ENCODE data around the gene BORCS6.
A peak's percentile ranks its signal among the peaks of the same experiment; 100 is the strongest.

The BORCS6 gene

GRCh38 chr17:8154608-8155155 lies 35.3 kb downstream of the BORCS6 start:
- DNase-seq = peak in 1 of 2 donors; percentile 23

DNA sequence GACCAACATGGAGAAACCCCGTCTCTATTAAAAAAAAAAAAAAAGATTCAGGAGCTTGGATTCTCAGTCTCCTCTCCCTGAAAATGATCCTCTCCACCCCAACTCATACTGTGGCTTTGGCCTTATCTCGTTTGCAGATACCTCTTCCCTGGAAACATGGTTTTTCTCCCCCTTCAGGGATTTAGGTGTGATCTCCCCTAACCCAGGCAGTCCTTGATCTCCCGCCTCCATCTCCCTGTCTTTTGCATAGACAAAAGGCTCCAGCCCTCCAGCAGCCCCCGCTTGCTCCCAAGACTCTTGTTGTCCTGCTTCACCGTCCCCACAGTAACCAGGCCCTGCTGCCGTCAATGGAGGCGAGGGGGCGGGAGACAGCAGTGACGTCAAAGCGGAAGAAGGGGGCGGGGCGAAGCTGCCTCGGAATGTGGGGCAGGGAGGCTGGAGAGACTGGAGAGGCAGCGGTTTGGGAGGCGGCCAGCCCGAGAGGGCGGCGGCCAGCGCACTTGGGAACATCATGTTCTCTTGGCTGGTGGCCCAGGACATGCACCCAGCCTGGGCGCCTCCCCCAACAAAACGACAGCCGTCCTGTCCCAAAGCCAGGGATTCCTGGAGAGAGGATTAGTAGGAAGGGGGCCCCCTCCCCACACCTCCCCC lies 35.9 kb downstream of the BORCS6 start:
- peak; percentile 95 to 96 for DNase-seq

GRCh38 chr17:8153525-8153956 lies 36.4 kb downstream of the BORCS6 start:
- DNase-seq = peak; percentile 60 to 72

GRCh38 chr17:8153031-8153451 lies 36.9 kb downstream of the BORCS6 start:
- DNase-seq = no peak

DNA sequence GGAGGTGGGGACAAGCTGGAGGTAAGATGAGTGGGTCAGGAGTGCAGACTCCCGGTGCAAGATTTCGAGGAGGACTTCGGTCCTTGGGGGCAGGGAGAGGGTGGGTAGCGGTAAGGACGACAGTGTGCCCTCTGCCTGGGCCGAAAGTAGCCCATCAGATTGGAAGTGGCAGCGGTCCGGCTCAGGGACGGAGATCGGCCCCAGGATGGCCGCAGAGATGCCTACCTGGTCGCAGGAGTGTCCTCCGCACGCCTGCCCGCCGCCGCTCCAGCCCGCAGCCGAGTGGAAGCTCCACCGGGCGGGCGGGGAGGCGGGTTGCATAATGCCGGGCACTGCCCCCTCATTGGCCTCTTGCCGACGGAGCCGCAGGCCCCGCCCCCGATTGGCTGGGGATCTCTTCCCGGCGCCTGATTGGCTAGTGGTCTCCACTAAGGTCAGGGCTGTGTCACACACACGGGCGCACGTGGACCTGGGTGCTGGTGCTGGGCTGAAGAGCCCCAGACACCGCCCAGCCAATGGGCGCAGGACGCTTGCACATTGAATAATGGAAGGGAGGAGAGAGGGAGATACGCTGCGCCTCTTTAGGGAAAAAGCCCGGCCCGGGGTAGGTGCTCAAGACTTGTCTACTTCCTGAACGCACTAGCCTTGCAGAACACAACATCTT lies 37.7 kb downstream of the BORCS6 start, which contains the start of gene PER1:
PER1 (minus strand) TSS at position 293 of the 664 bp plus-strand sequence. CDS start 1,698 bp downstream, outside the sequence.
- DNase-seq = peak; percentile 94 to 95

DNA sequence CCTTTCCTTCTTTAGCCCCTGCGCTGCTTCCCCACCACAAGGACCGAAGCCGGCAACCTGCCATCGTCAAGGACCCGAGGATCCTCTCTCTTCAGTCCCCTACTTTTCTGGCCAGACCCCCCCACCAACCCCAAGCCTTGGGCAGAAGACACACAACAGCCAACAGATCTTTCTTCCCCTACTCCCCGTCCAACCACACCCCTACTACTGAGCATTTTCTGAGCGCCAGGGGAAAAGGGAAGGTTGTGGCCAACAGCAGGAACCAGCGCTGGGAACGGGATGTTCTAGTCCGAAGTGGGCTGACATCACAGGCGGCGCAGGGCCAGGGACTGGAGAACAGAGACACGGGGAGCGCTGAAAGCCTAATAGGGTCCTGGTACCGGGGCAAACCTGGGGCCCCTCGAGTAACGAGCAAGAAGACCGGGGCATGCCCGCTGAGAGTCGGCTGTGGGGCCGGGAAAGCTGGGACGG lies 38.3 kb downstream of the BORCS6 start:
- DNase-seq = peak; percentile 45 to 59

GRCh38 chr17:8151120-8151640 lies 38.8 kb downstream of the BORCS6 start:
- peak; percentile 94 to 95 for DNase-seq

- no peak for DNase-seq
Observed at GRCh38 chr17:8150194-8151119, 39.5 kb downstream of the BORCS6 start.

DNA sequence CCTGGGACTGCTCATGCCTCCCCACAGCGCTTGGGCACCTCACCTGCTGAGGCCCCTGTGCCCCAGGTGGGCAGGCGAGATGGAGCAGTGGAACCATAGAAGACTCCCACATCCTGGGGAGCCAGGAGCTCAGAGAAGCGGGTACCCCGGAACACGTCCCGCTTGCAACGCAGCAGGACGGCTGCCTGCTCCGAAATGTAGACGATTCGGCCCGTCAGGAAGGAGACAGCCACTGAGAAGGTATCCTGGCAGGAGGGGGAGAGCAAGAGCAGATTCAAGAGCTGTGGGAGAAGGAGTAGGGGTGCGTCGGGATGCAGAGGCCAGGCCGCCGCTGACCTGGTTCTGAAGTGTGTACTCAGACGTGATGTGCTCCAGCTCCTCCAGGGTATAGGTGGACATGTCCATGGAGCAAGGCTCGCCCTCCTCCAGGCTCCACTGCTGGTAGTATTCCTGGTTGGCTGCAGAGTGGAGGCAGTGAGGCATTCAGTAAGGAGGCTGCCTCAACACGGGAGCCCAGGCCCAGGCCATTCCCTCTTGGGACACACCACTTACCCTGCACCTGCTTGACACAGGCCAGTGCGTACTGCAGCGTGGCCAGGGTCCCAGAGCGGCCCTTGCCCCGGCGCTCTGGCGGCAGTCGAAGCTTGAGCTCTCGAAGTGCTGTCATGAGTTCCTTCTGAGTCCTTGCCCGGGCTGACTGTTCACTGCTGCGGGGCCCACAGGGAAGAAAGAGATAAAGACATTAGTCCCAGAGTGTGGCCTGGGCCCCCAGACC lies 40.4 kb downstream of the BORCS6 start:
- DNase-seq = no peak

DNA sequence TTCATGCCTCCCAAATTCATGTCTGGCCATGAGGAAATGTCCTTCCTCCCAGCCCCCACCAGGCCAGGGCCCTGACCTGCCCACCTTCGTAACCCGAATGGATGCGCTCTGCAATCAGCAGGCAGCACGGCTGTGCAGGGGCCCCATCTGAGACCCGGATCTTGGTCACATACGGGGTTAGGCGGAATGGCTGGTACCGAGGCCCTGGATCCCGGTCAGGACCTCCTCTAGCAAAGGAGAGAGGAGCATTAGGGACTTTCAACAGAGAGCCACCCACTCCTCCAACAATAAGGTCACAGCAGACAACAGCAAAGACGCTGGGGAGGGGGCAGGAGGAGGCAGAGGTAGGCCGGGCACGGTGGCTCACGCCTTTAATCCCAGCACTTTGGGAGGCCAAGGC lies 41.4 kb downstream of the BORCS6 start:
- no peak for DNase-seq

DNA sequence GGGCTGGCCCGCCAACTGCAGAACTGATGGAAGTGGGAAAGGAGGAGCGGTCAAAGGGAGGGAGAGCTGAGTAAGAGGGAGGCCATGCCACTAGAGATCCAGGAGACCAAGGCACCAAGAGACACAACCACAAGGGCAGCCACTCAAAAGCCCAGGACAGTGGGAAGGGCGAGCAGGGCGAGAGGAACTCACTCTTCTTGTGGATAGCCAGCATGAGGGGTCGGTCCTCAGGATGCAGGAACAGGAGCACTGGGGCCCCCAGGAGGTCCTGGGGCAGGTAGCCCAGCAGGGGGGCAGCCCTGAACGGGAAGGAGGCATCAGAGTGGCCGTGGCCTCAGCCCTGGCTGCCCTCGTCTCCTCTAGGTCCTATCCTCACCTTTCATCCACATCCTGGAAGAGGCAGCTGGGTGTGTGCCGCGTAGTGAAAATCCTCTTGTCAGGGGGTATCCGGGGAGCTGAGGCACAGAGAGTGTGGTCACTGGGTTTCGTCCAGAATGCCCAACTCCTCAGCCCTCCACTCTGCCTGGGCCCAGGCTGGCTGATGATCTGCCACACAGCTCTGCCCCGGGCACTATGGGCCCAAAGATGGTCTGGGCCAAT lies 42.1 kb downstream of the BORCS6 start:
- no peak for DNase-seq

GRCh38 chr17:8147141-8147804 lies 42.7 kb downstream of the BORCS6 start:
- DNase-seq = no peak

DNA sequence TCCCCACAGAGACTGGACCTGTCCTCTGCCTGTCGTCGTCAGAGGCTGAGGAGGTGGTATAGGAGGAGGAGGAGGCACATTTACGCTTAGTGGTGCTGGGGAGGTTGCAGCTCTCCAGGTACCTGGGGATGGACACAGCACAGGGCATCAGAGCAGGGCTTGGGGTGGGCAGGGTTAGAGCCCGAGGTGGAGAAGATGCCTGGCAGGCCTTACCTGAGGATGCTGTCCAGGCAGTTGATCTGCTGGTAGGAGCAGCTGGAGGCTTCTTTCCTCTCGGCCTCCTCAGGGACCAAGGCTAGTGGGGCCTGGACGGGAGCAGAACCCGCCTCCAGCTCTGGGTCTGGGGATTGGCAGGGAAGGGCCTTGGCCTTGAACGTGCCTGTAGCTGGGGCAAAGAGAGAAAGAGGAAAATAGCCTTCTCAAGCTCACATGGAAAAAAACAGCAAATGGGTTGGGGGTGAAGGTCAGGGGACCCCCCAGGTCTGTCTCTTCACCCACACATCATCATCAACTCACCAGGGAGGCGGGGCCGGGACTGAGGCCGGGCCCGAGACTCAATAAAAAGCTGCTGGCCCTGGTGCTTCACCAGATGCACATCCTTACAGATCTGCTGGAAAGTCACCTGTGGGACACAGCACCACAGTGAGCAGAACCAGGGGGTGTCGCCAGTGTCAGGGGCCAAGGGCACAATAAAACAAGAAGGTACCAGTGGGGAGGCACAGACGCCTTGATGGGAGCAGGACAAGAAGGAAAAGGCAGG lies 43.4 kb downstream of the BORCS6 start:
- DNase-seq = peak in 1 of 2 donors; percentile 11

GRCh38 chr17:8145811-8146210 lies 44.2 kb downstream of the BORCS6 start:
- peak in 1 of 2 donors; percentile 20 for DNase-seq

DNA sequence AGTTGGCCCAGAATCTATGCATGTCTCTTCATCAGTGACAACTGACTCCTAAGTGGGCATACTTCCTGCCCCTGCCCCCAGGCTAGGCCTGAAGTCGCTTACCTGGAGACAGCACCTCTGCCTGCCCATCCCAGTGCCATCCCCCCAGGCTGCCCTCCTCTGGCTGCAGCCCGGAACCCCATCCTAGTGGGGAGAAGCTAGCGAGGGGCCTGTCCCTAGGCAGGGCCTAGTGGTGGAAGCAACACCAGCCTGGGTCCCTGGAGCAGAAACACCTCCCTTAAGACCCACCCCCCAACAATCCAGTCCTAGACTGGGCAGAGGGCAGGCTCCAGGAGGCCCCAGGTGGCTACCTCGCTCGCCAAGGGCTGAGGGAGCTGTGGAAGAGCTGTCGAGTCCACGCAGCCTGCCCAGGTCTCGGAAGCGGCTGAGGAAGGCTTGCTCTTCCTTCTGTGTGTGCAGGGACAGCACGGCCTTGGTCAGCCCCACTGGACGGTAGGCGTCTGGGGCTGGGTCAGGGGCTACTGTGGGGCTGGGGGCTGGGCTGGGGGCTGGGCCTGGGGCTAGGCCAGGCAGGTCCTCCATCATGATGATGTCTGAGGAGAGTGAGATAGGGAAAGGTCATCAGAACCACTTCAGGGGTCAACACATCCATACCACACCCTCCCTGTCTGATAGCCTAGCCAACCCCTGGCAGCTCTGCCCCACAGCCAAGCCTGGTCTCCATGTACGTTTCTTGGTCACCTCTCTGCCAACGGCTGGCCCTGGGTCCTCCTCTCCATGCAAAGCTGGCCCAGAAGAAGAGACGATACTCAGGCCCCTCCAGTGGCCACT lies 45.4 kb downstream of the BORCS6 start:
- peak in 1 of 2 donors; percentile 26 for DNase-seq

DNA sequence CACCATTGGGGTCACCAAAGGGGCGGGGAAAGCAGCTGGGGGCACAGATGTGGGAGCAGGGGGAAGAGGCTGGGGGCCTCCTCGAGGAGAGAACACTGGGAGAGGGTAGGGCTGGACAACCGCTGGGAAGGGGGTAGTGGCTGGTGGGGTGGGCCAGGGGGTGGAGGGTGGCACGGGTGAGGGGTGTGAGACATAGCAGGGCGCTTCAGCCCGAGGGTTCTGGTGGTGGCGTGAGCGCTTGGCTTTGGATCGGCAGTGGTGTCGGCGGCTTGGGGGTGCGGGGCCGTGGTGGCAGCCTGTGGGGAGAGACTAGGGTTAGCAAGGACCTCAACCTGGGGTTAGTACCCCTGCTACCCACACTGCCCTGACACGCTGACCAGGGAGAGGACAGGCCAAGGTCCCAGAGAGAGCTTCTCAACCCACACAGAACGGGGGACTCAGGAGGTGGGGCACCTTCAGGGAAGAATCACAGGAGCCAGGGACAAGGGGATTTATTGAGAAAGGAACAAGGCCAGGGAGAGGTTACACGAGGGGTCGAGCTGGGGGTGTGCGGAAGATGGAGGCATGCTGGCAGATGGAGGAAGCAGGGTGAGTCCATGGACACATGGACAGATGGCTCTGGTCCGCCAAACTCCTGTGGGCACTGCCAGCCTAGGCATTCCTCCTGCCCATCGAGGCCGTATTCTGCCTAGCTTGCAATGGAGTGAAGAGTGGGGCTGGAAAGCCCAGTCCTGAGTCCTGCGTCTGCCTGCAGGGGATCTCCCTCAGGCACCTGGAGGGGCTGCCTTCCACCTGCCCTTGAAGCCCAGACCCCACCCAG lies 46.2 kb downstream of the BORCS6 start:
- DNase-seq = peak in 1 of 2 donors; percentile 29

DNA sequence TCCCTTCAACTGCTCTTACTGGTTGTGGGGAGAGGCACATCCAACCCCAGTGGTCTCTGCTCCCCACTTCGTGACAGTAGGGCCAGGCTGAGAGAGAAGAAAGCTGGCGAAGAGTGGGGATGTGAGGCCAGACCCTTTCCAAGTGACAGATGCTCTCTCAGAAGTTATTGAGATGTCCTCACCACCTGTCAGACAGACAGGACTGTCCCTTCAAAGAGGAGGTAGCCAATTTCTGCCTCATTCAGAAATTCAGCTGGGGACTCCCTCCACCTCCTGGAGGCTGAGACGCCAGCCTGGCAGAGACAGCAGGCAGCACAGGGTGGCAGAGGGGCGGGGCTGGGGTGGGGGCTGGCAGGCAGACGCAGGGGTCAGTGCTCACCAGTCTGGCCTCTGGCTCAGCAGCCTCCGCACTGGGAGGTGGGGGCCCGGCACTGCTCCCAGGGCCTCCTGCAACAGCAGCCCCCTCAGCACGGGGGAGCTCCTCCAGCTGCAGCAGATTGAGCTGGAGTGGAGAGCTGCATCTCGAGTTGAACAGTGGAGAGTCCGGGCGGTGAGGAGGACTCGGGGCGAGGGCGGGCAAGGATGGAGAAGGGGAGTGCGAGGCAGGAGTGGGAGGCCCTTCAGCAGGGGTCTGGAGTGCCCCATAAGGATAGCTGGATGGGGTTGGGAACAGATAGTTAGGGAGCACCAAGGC lies 46.9 kb downstream of the BORCS6 start:
- DNase-seq = peak in 1 of 2 donors; percentile 29
